Keratinocyte (primary cell): ENCODE results near the gene SLC2A5. TPM values are rescaled to one million over a fixed set of nuclear protein-coding genes. Genes with fewer than 3 reads are reported as not detected.

Experiments
- DNase-seq: peaks from one replicate; pipeline ENCODE4 v3.0.0-alpha.2; 2011; ENCODE audit warnings: low read depth, missing footprints, low spot score
- FAIRE-seq: peaks from 2 replicates; lab custom pipeline; 2011; peaks lifted over from hg19 to GRCh38; lab: Jason Lieb, UNC
- H2AFZ ChIP-seq: 2 replicates; pipeline ENCODE4 v1.6.0; 2012; ENCODE audit warnings: low read length, control low read depth, inconsistent platforms; ENCODE audit not compliant: control insufficient read depth
- H3K27ac ChIP-seq: 2 replicates; pipeline ENCODE4 v1.5.1; 2011; ENCODE audit warnings: low read length; ENCODE audit not compliant: control insufficient read depth, insufficient read depth
- H3K27me3 ChIP-seq: 3 replicates; pipeline ENCODE4 v1.6.0; 2011; ENCODE audit warnings: low read length; ENCODE audit not compliant: control insufficient read depth, insufficient read depth; ENCODE audit errors: extremely low read depth
- H3K36me3 ChIP-seq, 2 experiments: 2 replicates in 1 of 2; 3 replicates in 1 of 2; pipeline ENCODE4 v1.5.1; 2011; ENCODE audit warnings: low read length in 2 of 2, mild to moderate bottlenecking in 1 of 2; ENCODE audit not compliant: control insufficient read depth in 2 of 2, insufficient read depth in 2 of 2; ENCODE audit errors: extremely low read depth in 1 of 2
- H3K4me1 ChIP-seq: 3 replicates; pipeline ENCODE4 v1.5.1; 2011; ENCODE audit warnings: low read length; ENCODE audit not compliant: control insufficient read depth, insufficient read depth; ENCODE audit errors: extremely low read depth
- H3K4me2 ChIP-seq: 3 replicates; pipeline ENCODE4 v1.6.0; 2011; ENCODE audit warnings: low read depth, low read length; ENCODE audit not compliant: control insufficient read depth, insufficient read depth; ENCODE audit errors: extremely low read depth
- H3K4me3 ChIP-seq, 3 experiments: fragments of 200-600 bp in 1 of 3; sonication (generic) in 1 of 3; 2 replicates in 2 of 3; 3 replicates in 1 of 3; pipeline ENCODE4 v1.5.1; 2011 to 2016; ENCODE audit warnings: low read length in 3 of 3, mild to moderate bottlenecking in 3 of 3, control low read depth in 2 of 3, inconsistent platforms in 1 of 3, low read depth in 1 of 3, mixed read lengths in 1 of 3, mixed run types in 1 of 3, moderate library complexity in 1 of 3; ENCODE audit not compliant: control insufficient read depth in 2 of 3, insufficient read depth in 2 of 3; ENCODE audit errors: extremely low read depth in 1 of 3
- H3K79me2 ChIP-seq: 2 replicates; pipeline ENCODE4 v1.6.0; 2012; ENCODE audit warnings: low read length; ENCODE audit not compliant: control insufficient read depth, insufficient read depth
- H3K9ac ChIP-seq: 3 replicates; pipeline ENCODE4 v1.6.0; 2011; ENCODE audit warnings: low read length; ENCODE audit not compliant: control insufficient read depth, insufficient read depth; ENCODE audit errors: extremely low read depth
- H3K9me1 ChIP-seq: 3 replicates; pipeline ENCODE4 v1.6.0; 2011; ENCODE audit warnings: low read length; ENCODE audit not compliant: control insufficient read depth, insufficient read depth; ENCODE audit errors: extremely low read depth
- H3K9me3 ChIP-seq: 2 replicates; pipeline ENCODE4 v1.5.1; 2012; ENCODE audit warnings: low read depth, low read length; ENCODE audit not compliant: control insufficient read depth
- H4K20me1 ChIP-seq: 3 replicates; pipeline ENCODE4 v1.6.0; 2011; ENCODE audit warnings: low read length; ENCODE audit not compliant: control insufficient read depth, insufficient read depth; ENCODE audit errors: extremely low read depth
- EZH2 ChIP-seq: IDR thresholded peaks from one replicate; pipeline ENCODE4 v1.6.1; 2012; ENCODE audit warnings: inconsistent platforms, mild to moderate bottlenecking, low read length, moderate library complexity
- dilution Hi-C: fragments of 300-500 bp; cut with MboI; formaldehyde crosslinking; loops from one replicate; pipeline ENCODE4 v1.7.0; 2020; ENCODE audit warnings: low sequenced_read_pairs; ENCODE audit not compliant: extremely low pct_ligation_motif_present
- polyA plus RNA-seq, 5 experiments: library from polyadenylated mRNA; depleted of rRNA in 3 of 5; stranded (reverse) in 3 of 5; stranded (forward) in 1 of 5; unstranded in 1 of 5; fragments of >200 nt; gene quantifications; 1 replicate in 1 of 5; 2 replicates in 3 of 5; 3 replicates in 1 of 5; pipeline versions ENCODE4 v1.2.1 to v1.2.3, GENCODE V29; 2011 to 2012; ENCODE audit warnings: missing spikeins in 2 of 5, low read depth in 1 of 5, low replicate concordance in 1 of 5
- TF ChIP-seq, protein P1 (sequence below), 3 experiments: IDR thresholded peaks in 1 of 3; conservative IDR thresholded peaks in 1 of 3; optimal IDR thresholded peaks in 1 of 3; 2 replicates in 2 of 3; 3 replicates in 1 of 3; pipeline versions ENCODE3 to v1.5.1; 2011; ENCODE audit warnings: low read length in 3 of 3, mild to moderate bottlenecking in 3 of 3, moderate library complexity in 2 of 3, control low read depth in 1 of 3, inconsistent platforms in 1 of 3; ENCODE audit not compliant: insufficient read depth in 2 of 3; ENCODE audit errors: extremely low read depth in 1 of 3

SLC2A5 gene
- polyA plus RNA-seq, 1 donor (not counting 4 experiments of a cell fraction or from before 2014, with no cell fraction given) = 0.77 TPM

DNA sequence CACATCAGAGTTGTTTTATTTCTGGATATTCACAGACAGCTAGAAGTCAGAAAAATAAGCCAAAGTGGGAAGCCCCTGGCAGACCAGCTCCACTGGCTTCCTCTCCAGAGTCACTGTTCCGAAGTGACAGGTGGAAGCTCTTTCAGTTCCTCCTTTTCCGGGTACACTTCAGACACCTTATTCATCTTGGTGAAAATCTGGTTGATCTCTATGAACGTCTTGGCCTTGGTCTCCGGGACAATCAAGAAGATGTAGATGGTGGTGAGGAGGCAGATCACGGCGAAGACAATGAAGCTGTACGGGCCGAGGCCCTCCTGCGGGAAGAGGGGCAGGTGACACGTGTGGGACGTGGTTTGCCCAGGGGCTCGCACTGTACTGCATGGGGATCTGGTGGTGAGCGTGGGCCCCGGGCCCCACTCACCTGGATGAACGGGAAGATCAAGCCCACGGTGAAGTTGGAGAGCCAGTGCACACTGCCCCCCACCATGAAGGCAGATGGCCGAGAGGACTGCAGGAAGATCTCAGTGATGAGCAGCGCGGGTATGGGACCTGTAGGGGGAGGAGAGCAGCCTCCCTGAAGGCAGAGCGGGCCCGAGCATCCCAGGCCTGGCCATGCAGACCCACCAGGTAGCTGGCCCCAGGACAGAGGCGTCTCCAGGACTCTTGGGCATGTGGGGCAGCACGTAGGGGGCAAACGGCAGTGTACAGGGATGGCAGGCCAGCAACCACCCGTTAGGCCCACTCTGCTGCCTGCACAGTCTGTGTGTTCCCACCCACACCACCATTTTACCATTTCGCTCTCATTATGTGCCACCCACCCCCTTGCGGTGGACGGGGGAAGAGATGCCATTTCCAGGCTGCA is 31.7 kb downstream of the SLC2A5 start:
- Histone ChIP-seq H3K27me3 (no peaks in the 10 kb centered on the region), H3K4me3 (no peak overlapping the region), H3K27ac (no peak overlapping the region), H3K9ac (no peak overlapping the region), H3K4me2 (no peak overlapping the region), H3K4me1 (no peaks in the 10 kb centered on the region), H2AFZ (no peak overlapping the region), H3K36me3 (no peaks in the 10 kb centered on the region), H3K9me1 (no peaks in the 10 kb centered on the region), H3K9me3 (peaks cover 2% of the 10 kb centered on the region), H3K79me2 (no peaks in the 10 kb centered on the region), H4K20me1 (no peaks in the 10 kb centered on the region)
- TF ChIP-seq EZH2 = no peak
- TF ChIP-seq, protein P1, sequence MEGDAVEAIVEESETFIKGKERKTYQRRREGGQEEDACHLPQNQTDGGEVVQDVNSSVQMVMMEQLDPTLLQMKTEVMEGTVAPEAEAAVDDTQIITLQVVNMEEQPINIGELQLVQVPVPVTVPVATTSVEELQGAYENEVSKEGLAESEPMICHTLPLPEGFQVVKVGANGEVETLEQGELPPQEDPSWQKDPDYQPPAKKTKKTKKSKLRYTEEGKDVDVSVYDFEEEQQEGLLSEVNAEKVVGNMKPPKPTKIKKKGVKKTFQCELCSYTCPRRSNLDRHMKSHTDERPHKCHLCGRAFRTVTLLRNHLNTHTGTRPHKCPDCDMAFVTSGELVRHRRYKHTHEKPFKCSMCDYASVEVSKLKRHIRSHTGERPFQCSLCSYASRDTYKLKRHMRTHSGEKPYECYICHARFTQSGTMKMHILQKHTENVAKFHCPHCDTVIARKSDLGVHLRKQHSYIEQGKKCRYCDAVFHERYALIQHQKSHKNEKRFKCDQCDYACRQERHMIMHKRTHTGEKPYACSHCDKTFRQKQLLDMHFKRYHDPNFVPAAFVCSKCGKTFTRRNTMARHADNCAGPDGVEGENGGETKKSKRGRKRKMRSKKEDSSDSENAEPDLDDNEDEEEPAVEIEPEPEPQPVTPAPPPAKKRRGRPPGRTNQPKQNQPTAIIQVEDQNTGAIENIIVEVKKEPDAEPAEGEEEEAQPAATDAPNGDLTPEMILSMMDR (optimal IDR thresholded peaks at IDR 0.05 in 1 of 3, IDR thresholded peaks at IDR 0.05 in 1 of 3, conservative IDR thresholded peaks at IDR 0.05 in 1 of 3; ENCODE audit: extremely low read depth in 1 of 3, insufficient read depth in 2 of 3, low read length in 3 of 3) = no peak
- dilution Hi-C loops = no loop called here
- DNase-seq (no peak), FAIRE-seq (no peak)

DNA sequence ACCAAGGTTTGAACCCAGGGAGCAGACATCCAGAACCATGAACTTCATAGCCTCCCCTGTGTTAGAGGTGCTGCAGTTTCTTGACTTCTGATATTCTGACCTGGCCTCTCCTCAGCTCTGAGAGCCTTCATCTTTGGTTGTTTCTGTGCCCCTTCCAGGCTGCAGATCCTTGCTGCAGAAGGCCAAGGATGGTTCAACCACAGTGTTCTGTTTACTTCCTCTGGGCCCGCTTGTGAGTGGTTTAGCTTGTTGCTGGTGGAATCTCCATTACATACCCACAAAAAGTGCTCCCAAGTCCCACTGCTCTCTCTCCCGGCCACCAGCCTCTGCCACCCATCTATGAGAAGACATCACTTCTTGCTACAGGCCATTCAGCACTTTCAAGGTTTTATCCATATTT is 34.2 kb downstream of the SLC2A5 start:
- no peak overlapping the region for H3K9ac ChIP-seq
- H3K4me1 ChIP-seq = no peaks in the 10 kb centered on the region
- peaks cover 5% of the 10 kb centered on the region for H3K9me3 ChIP-seq
- no peak overlapping the region for H2AFZ ChIP-seq
- no peaks in the 10 kb centered on the region for H3K36me3 ChIP-seq
- TF ChIP-seq, protein P1 (optimal IDR thresholded peaks at IDR 0.05 in 1 of 3, IDR thresholded peaks at IDR 0.05 in 1 of 3, conservative IDR thresholded peaks at IDR 0.05 in 1 of 3; ENCODE audit: extremely low read depth in 1 of 3, insufficient read depth in 2 of 3, low read length in 3 of 3) = no peak
- no peak for TF ChIP-seq EZH2
- no peak for DNase-seq
- no peak for FAIRE-seq
- H3K27ac ChIP-seq = no peak overlapping the region
- H3K9me1 ChIP-seq = no peaks in the 10 kb centered on the region
- no peaks in the 10 kb centered on the region for H3K27me3 ChIP-seq
- H3K4me3 ChIP-seq = no peak overlapping the region
- H3K79me2 ChIP-seq = no peaks in the 10 kb centered on the region
- H3K4me2 ChIP-seq = no peak overlapping the region
- H4K20me1 ChIP-seq = no peaks in the 10 kb centered on the region
- dilution Hi-C loops = no loop called here
